NCI-H526 treated with DMSO at 0.1 percent for 48 hours (cell line): ENCODE results near the gene ASB10.

Source experiments
- DNase-seq: peaks from one replicate; lab custom pipeline; 2025; lab: John Stamatoyannopoulos, UW

The ASB10 gene

GRCh38 chr7:151166629-151167196 lies 20.3 kb downstream of the ASB10 start:
- DNase-seq, result no peak

DNA sequence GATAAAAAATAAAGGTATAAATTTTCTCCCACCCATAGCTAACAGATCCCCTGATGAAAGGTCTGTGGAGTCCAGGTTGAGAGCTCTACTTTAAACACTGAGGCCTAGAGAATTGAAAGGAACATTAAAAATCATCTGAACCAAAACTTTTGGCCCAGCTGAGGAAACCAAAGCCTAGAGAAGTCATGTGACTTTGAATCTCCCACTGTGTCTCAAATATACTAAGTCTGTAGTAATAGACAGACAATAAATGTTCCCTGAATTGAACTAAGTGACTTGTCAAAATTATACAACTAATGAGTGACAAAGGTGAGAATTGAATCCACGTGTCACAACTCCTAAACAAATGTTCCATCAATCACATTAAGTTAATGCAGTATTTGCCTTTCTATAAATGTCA lies 25.3 kb downstream of the ASB10 start:
- DNase-seq, result no peak

GRCh38 chr7:151157645-151158329 lies 29.3 kb downstream of the ASB10 start:
- DNase-seq, result no peak

DNA sequence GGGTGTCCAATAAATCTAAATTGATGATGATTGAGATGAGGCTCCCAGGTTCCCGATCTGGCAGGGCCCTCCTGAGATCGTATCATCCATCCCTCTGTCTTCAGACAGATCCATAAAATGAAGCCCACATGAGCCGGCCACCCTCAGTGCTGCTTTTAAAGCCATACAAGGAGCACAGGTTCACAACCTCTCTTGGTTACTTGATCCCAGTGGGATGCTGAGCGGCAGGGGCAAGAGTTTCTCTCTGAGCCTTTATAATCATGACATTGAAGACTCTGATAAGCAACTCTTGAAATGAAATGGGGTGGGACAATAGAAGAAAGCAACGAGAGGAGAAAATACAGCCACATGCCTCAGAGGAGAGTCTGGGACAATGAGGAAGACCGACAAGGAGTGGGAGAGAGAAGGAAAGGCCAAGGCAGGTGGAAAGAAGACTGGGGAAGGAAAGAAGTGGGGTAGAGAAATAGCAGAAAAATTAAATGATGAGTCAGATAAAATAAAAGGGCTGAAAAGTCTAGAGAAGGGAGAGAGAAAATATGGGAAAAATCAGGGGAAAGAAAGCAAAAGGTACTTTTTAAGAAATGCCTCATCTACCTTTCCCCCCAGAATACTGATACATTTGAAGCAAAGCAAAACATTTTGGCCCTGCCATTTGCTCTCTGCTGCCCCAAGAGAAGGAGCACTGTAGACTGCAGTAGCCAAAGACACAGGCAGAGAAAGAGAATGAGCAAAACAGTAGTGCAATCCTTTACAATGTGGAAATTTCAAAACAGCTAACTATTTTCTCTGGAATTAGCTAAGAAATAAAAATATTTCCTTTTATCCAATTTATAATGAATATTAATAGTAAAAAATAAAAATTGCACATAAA lies 34.2 kb downstream of the ASB10 start:
- no peak for DNase-seq

DNA sequence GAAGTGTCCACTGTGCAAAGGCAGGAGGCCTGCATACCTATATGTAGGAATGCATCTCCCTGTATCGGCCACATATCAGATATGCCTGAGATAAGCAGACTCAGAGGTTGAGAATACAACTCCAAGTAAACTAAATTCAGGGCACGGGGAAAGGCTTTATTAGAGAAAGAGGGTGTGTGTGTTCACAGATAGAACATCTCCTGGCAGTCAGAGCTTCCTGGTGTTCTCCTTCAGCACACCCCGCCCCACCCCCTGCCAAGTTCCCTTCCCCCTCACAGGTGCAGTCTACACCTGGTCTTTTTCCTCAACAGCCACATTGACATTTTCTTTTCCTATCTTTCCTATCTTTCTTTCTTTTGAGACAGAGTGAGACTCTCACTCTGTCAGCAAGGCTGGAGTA lies 36.7 kb downstream of the ASB10 start:
- no peak for DNase-seq

GRCh38 chr7:151148319-151149259 lies 38.5 kb downstream of the ASB10 start:
- DNase-seq, result no peak

GRCh38 chr7:151146761-151147160 lies 40.3 kb downstream of the ASB10 start:
- no peak for DNase-seq

DNA sequence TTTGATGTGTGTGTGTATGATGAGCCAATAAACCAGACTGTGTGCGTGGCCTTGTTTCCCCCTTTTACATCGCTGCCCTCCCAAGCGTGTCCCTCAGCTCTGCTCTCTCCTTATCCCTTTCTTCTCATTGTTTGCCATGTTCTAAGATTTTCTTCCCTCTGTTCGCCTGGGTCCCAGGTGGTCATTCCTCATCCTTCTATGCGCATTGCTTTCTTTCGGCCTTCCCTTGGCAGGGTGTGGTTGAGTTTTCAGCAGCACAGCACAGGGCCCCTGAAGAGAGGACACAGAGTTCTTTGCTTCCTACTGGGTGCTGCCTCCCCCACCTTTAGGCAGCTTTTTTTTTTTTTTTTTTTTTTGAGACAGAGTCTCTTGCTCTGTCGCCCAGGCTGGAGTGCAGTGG lies 42.7 kb downstream of the ASB10 start:
- DNase-seq, result no peak

- DNase-seq, result no peak
Measured at GRCh38 chr7:151143261-151144015, 43.6 kb downstream of the ASB10 start.

- DNase-seq, result no peak
Measured at GRCh38 chr7:151142686-151143040, 44.4 kb downstream of the ASB10 start.

DNA sequence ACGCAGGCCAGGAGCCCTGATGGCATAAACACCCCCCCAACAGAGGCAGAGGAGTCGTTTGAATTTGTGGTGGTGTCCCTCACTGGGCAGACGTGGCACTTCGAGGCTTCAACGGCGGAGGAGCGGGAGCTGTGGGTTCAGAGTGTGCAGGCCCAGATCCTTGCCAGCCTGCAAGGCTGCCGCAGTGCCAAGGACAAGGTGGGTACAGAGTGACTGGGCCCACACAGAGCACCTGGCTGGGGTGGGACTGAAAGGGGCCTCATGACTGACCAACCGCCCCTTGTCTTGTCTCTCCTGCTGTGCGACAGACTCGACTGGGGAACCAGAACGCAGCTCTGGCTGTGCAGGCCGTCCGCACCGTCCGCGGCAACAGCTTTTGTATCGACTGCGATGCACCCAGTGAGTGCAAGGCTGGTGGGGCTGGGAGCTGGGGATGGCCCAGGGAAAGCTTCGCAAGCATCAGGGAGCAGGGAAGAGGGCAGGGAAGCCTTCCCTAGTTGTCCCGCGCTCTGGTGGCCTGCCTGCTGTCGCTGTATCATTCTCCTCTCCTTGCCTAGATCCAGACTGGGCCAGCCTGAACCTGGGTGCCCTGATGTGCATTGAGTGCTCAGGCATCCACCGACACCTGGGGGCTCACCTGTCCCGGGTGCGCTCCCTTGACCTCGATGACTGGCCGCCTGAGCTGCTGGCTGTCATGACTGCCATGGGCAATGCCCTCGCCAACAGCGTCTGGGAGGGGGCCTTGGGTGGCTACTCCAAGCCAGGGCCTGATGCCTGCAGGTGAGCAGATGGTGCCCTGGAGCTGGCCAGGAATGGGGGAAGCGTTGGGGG lies 45.0 kb downstream of the ASB10 start:
- no peak for DNase-seq

DNA sequence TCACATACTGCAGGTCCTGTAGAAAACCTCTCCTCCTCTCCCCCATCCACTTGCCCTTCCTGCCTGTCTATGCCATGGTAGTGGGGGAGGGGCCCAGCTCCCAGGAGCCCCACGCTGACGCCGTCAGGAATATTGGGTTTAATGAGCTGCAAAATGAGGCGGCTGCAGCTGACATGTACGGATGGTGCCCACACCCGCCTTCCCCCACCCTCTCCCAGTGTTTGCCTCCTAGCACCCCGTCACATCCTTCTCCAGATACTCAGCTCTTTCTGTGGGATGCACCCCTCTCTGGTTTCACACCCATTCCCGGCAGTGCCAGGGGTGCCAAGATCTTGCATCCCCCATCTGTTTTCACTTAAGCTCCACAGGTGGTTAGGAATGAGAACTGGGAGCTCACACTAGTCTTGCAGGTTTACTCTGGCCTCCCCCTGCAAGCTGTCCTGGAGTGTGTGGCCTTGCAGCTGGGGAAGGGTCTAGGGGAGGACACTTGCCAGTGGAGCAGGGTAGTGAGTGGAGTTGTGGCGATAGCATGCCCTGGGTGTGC lies 45.7 kb downstream of the ASB10 start:
- no peak for DNase-seq

GRCh38 chr7:151140826-151141225 lies 46.2 kb downstream of the ASB10 start:
- no peak for DNase-seq

DNA sequence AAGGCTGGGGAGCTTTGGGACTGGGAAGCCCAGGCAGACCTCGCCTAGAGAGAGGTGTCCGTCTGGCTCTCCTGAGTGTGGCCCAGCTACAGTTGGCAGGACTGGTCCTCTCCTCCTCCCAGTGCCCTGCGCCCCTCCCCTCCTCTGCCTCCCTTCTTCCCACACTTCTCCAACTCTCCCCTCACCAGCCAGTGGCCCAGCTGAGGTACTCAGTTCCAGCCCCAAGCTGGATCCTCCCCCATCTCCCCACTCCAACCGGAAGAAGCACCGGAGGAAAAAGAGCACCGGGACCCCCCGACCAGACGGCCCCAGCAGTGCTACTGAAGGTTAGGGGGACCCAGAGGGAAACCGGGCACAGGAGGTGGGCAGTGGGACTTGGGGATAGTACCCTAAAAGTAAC lies 47.3 kb downstream of the ASB10 start:
- DNase-seq, result no peak

DNA sequence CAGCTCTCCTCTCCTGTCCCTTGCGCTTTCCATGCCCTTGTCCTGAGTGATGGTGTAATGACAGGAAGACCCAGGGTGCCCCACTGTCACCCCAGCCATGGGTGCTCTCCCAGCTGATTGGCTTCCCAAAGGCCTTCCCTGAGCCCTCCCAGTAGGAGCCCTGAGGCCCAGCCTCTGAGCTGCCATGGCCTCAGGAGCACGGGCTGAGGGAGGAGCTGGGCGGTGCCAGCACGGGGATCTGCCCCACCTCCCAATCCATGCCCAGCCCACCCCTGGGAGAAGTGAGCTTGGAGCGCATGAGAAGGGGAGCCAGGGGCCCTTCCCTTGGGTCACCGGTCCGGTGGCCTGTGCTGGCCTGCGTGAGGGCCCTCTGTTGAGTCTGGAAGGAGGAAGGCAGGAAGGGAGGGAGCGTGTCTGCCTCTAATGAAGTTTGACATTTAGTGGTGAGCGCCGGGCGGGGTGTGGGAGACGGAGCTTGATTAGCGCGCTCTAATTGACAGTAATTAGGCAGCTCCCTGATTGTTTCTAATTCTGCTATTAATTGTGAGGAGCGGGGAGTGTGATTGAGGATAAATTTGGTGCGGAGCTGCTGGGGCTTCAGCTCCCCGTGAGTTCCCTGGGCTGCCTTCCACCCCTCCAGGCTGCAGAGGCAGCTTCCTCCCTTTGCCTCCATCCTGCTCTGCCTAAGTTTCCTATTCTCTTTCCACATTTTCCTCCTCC lies 47.8 kb downstream of the ASB10 start:
- no peak for DNase-seq

DNA sequence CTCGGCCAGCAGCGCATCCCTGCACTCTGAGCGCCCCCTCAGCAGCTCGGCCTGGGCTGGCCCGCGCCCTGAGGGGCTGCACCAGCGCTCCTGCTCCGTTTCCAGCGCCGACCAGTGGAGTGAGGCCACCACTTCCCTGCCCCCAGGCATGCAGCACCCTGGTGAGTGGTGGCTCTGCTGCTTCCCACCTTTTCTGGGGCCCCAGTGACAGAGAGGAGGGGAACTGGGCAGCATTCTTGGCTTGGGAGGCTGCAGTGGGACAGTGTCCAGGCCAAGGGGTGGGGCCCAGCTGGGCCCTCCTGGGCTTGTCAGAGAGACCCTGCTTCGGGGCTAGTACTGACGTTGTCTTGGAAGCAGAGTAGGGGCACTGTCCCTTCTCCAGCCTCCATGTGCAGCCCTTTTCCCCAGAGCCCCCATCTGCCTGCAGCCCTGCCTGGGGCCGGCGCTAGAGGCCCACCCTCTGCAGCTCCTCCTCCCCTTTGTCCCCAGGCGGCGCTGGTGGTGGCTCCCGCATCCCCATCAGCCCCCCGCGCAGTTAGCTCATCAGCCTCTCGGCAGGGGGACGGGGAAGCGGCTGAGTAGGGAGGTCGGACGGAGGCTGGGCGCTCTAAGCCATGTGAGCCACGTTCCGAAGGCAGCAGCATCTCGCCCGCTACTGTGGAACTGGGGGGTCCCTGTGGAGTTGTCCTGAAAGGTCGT lies 48.7 kb downstream of the ASB10 start:
- no peak for DNase-seq

DNA sequence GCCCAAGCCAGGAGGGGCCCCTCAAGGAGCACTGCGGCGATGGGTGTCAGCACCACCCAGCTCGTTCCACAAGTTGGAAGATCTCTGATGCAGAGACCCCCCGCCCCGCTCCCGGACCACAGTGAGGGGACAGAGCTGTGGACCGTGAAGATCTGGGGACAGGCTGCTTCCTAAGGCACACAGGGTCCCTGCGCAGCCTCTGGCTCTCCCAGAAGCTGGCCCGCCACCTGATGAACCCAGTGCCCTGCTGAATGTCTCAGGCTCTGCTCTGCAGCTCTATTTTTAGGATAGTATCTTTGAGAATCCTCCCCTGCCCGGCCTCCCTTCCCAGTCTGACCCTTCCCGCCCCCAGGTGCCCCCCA lies 49.3 kb downstream of the ASB10 start:
- no peak for DNase-seq

DNA sequence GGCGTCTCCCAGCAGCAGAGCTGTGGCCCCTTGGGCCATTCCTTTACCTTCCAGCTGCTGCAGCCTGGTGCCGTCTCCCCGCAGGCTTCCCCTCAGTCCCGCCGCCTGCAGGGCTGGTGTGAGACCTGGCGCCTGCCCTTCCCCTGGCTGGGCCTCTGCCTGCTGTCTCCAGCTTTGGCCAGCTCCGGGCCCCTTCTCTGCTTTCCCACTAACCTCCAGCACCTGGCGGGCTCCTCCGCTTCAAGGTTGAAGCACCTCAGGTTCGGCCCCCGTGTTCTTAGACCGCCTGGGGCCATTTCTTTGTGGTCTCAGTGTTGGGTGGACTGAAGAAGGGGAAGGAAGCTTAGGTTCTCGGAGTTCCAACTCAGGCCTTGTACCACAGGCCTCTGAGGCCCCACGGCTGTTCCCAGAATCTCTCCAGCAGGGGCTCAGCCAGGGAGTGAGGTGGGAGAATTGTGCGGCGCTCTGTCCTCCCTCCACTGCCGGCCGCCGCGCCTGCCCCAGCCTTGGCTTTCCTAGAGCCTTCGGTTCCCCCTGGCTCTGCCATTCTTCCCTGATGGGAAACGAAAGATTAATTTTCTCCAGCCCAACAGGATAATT lies 49.9 kb downstream of the ASB10 start:
- DNase-seq, result no peak
